Neuron (in vitro differentiated cells): ENCODE results near the gene PDE1C.

Experiments used
- H2AFZ ChIP-seq: one replicate; pipeline ENCODE4 v1.6.1; 2013; ENCODE audit warnings: low read depth, mild to moderate bottlenecking, inconsistent platforms, low read length, moderate library complexity
- H3K27me3 ChIP-seq: one replicate; pipeline ENCODE4 v1.6.1; 2013; ENCODE audit warnings: low read length; ENCODE audit not compliant: insufficient read depth
- H3K36me3 ChIP-seq: one replicate; pipeline ENCODE4 v1.6.1; 2013; ENCODE audit warnings: low read length; ENCODE audit not compliant: insufficient read depth
- H3K4me1 ChIP-seq: one replicate; pipeline ENCODE4 v1.6.1; 2013; ENCODE audit warnings: low read length; ENCODE audit not compliant: insufficient read depth
- H3K4me3 ChIP-seq: 2 replicates; pipeline ENCODE4 v1.5.1; 2013; ENCODE audit warnings: mild to moderate bottlenecking, low read length, moderate library complexity
- H3K9me3 ChIP-seq: one replicate; pipeline ENCODE4 v1.6.1; 2013; ENCODE audit warnings: low read length

Gene PDE1C

DNA sequence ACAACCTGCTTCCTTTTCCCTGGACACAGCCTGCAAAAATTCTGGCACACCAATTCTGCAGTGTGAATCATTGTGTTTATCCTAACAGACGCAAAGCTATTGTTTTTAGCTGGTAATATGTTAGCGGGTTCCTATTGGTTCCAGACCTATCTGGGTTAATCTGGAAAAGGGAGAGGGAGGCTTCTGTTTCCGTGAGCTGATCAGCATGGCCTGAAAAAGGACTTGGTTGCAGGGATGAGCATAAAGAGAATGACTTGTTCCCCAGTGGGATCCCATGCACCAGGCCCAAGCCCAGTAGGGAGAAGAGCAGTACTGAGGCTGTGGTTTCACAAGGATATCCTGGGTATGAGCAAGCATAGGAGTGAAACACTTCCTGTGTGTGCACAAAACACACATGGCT, 78.4 kb downstream of the PDE1C start:
- no peaks in the 10 kb centered on the region for H3K27me3 ChIP-seq
- H3K36me3 ChIP-seq, result no peaks in the 10 kb centered on the region
- no peaks in the 10 kb centered on the region for H3K9me3 ChIP-seq
- no peak overlapping the region for H3K4me3 ChIP-seq
- no peak overlapping the region for H2AFZ ChIP-seq
- H3K4me1 ChIP-seq, result no peaks in the 10 kb centered on the region

DNA sequence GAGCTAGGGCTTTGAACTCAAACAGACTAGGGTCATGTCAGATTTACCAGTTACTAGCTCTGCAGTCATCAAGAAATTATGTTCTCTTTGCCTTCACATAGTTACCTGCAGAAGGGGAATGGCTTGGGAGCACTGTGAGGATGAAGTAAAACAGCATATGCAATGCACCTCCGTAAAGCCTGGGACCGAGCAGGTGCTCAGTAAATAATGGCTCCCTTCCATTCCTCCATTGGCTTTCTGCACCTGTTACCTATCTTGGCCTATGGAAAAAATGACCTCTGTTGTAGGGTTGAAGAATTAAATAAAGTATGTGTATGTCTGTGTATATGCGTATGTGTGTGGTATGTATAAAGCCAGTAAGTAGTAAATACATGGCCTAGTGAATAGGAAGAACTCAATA, 78.8 kb downstream of the PDE1C start:
- Histone ChIP-seq H3K36me3 (no peaks in the 10 kb centered on the region), H3K9me3 (no peaks in the 10 kb centered on the region), H3K27me3 (no peaks in the 10 kb centered on the region), H3K4me1 (no peaks in the 10 kb centered on the region), H3K4me3 (no peak overlapping the region), H2AFZ (no peak overlapping the region)

DNA sequence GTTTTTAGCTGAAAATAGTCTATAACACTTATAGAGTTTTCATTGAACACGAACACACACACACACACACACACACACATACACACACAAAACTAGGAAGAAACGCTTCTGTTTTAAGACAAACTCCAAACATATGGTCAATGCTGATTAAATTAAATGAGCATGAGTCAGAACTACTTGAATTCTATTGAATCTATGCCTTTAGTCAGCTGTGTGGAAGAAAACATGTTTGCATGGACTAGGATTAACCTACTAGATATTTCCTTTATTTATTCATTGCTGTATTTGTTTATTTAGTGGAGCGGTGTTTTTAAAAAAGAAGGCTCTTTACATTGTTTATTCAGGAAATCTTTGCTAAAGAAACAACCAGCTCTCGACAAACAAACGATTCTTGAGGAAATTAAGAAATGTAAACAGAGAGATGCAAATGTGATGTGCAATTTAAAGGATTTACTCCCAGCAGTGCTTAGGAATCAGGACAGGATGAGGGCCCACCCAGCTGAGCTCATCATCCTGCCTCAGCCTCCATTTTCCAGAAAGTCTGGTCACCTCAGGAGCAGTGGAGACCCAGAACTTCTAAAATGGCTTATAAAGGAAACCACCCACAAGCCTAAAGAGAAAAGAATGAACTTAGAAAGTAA, 83.2 kb downstream of the PDE1C start:
- H3K36me3 ChIP-seq, result no peaks in the 10 kb centered on the region

DNA sequence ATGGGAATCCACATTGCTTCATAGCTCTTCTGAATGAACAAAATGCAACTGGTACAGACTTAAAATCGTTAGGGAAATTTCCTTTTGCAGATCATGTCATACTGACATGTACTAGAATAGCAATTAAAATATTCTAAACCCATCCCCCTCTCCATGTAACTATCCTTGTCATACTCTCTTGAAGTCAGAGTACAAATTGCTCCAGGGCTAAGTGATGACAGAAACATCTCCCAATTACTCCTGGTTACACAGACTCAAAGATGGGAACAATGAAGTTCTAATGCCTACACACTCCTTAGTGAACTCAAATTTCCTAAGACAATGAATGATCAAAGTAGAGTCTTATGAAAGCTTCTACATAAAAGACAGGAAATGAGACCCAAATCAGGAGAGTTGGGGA, 87.2 kb downstream of the PDE1C start:
- Histone ChIP-seq H3K36me3 (no peaks in the 10 kb centered on the region), H3K9me3 (no peaks in the 10 kb centered on the region), H2AFZ (no peak overlapping the region), H3K4me3 (no peak overlapping the region), H3K4me1 (no peaks in the 10 kb centered on the region), H3K27me3 (no peaks in the 10 kb centered on the region)

More for the DNA sequence above, 83.2 kb downstream of the PDE1C start:
- Histone ChIP-seq H3K4me1 (no peaks in the 10 kb centered on the region), H3K9me3 (no peaks in the 10 kb centered on the region), H3K27me3 (no peaks in the 10 kb centered on the region), H2AFZ (no peak overlapping the region), H3K4me3 (no peak overlapping the region)

DNA sequence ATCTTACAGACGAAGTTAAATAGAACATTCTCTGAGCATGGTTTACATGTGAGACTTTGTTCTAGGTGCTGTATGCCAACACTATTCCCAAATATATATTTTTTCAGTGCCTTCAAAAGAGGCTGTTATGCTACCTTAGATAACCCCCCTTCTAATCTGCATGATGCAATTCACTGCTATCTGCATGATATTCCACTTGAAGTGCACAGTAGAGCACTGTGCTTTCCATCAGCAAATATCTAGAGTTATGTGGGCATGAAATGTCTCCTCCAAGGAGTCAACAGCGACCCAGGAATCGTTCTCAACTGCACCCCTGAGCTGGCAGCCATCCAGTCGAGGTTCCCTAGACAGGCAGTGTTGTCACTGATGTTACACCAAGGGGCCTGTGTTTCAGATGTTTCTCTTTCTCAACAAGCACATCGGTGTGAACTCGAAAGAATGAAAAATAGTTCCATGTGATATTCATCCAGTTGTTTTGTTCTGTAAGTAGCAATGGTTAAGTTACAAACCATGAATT, 88.3 kb downstream of the PDE1C start:
- H3K36me3 ChIP-seq, result no peaks in the 10 kb centered on the region
- no peaks in the 10 kb centered on the region for H3K4me1 ChIP-seq
- H3K4me3 ChIP-seq, result no peak overlapping the region
- H3K27me3 ChIP-seq, result no peaks in the 10 kb centered on the region
- no peak overlapping the region for H2AFZ ChIP-seq
- no peaks in the 10 kb centered on the region for H3K9me3 ChIP-seq

DNA sequence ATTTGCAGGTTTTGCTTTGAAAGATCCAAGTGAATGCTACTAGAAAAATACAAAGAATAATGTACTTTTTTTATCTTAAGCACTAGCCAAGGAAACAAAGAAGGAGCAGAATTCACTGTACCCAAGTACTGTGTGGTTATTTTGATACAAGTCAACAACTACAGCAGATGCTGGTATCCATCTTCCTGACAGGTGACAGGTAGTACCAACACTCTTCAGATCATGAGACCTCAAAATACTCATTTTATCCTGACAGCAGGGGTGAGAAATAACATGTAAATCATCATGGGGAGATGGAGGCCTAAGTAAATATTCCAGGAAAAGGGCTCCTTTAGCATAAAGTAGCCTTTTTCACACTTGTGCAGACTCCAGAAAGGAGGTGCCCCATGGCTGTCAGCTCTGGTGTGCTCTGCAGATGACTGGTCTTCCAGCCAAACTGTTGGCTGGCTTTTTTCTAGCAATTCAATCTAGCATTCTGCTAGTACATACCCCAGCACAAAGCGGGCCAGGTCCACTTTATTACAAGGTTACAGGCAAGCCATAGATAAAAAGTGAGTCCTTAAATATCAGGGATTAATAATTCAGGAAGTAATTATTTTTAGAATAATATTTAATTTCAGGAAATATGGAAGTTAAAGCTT, 90.4 kb downstream of the PDE1C start:
- H2AFZ ChIP-seq, result no peak overlapping the region

DNA sequence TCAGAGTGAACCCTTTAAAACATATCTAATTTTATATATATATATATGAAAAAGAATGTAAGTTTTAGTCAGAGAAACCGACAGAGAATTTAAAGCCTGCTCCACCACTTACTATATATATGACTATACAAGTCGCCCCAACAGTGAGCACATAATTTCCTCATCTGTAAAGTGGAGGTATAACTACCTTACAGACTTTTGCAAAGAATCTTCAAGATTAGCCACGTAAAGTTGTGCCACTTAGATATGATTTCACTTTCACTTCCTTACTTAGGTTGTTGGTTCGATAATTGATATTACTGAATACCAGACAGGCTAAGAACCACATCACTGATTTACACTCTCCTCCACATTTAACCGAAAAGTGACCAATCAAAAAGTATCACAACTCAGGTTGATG, 94.7 kb downstream of the PDE1C start:
- Histone ChIP-seq H3K9me3 (no peaks in the 10 kb centered on the region), H3K4me1 (no peaks in the 10 kb centered on the region), H2AFZ (no peak overlapping the region), H3K36me3 (no peaks in the 10 kb centered on the region), H3K4me3 (no peak overlapping the region), H3K27me3 (no peaks in the 10 kb centered on the region)

More for the DNA sequence above, 90.4 kb downstream of the PDE1C start:
- Histone ChIP-seq H3K27me3 (no peaks in the 10 kb centered on the region), H3K4me1 (no peaks in the 10 kb centered on the region), H3K36me3 (no peaks in the 10 kb centered on the region), H3K4me3 (no peak overlapping the region), H3K9me3 (no peaks in the 10 kb centered on the region)

DNA sequence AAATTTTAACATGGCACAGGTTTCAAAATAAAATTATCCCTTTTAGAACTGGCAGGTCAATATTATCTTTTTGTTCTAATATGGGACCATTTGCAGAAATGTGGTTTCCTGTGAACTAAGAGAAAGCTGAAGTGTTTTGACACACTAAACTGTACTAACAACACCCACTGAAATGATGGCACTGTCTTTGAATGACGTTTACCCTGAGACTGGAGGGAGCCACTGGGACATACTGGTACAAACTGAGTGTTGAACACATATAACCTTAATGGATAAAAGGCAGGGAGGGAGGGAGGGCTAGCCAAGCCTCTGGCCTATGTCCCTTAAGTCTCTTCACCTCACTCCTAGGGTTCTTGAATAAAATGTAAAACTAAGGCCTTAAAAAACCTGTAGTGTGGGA, 95.9 kb downstream of the PDE1C start:
- Histone ChIP-seq H3K4me3 (no peak overlapping the region), H3K9me3 (no peaks in the 10 kb centered on the region), H3K4me1 (no peaks in the 10 kb centered on the region), H3K27me3 (no peaks in the 10 kb centered on the region), H2AFZ (no peak overlapping the region), H3K36me3 (no peaks in the 10 kb centered on the region)

DNA sequence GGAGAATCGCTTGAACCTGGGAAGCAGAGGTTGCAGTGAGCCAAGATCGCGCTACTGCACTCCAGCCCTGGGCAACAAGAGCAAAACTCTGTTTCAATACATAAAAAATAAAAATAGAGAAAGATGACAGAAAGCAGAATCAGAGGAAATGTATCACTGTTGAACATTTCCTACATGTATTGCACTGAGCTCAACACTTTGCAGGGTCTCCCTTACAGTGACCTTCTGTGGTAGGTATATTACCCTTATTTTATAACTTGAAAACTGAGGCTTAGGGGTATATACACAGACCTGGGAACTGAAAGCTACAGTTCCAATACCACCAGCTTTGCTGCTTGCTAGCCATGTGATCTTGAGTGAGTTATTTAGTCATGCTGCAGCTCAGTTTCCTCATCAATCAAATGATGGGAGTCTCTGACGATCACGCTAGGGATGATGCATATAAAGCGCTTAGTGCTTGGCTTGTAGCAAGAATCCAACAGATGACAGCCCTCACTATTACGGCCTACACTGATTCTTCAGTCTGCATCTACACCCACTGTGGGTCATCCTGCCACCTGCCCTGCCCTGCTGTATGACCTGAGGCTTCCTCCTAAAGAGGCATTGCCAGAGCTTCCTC, 99.0 kb downstream of the PDE1C start:
- H2AFZ ChIP-seq, result no peak overlapping the region
- H3K4me1 ChIP-seq, result no peaks in the 10 kb centered on the region
- H3K4me3 ChIP-seq, result no peak overlapping the region
- no peaks in the 10 kb centered on the region for H3K36me3 ChIP-seq
- H3K9me3 ChIP-seq, result no peaks in the 10 kb centered on the region
- no peaks in the 10 kb centered on the region for H3K27me3 ChIP-seq

DNA sequence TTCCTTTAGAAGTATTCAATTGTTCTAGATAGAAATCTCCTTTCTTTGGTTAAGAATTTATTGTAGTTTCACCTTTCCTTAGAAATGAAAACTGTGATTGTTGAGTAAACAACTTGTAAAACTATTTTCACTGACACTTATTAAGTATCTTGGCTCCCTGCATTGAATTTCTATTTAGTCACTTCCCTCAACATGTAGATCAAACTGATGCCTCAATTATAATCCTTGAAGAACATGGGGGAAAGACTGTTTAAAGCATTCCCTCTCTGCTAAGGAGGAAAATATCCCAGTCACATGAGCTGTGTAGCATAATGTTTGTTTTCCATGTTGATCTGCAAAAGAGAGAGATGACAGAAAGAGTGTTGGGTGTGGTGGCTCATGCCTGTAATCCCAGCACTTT, 99.7 kb downstream of the PDE1C start:
- Histone ChIP-seq H2AFZ (no peak overlapping the region), H3K4me3 (no peak overlapping the region), H3K36me3 (no peaks in the 10 kb centered on the region), H3K9me3 (no peaks in the 10 kb centered on the region), H3K27me3 (no peaks in the 10 kb centered on the region), H3K4me1 (no peaks in the 10 kb centered on the region)

DNA sequence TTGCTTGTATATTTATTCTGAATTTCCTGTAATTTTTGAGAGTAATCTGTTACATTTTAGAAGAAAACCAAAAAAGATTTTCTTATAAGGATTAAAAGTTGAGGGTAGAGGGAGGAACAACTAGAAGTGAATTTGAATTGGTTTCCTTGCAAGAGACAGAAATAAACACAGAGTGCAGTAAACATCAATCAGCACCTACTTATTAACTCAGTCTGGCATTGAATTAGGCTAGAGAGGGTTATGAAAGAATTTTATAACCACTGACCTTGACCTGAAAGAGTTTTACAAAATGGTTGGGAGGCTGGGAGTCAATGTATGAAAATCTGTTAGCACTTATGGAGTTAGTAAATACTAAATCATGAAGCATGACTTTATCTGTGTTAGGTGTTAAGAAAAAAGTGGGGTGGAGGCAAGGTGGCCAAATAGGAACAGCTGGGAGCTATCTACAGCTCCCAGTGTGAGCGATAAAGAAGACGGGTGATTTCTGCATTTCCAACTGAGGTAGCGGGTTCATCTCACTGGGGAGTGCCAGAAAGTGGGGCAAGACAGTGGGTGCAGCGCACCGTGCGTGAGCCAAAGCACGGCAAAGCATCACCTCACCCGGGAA, 106.5 kb downstream of the PDE1C start:
- no peak overlapping the region for H3K4me3 ChIP-seq
- no peaks in the 10 kb centered on the region for H3K4me1 ChIP-seq
- H3K27me3 ChIP-seq, result no peaks in the 10 kb centered on the region
- H2AFZ ChIP-seq, result no peak overlapping the region
- H3K9me3 ChIP-seq, result no peaks in the 10 kb centered on the region
- no peaks in the 10 kb centered on the region for H3K36me3 ChIP-seq

DNA sequence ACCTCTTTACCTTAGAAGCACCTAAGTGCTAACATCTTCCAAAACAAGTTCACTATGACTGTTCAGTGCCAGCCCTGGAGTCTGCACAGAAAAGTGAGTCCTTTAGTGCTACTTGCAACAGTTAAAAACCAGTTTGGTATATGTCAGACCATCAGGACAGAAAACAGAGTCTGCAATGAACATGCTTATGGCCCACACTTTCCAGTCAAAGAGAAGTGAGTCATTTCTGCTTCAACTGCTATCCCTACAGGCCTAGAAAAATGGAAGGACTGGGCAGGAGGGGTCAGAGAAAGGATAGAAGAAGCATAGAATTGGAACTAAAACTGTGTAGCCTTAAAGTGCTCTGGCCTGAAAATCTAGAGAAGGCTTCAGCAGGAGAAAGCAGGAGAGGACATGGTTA, 108.0 kb downstream of the PDE1C start:
- no peaks in the 10 kb centered on the region for H3K9me3 ChIP-seq
- no peak overlapping the region for H2AFZ ChIP-seq
- H3K27me3 ChIP-seq, result no peaks in the 10 kb centered on the region
- no peaks in the 10 kb centered on the region for H3K36me3 ChIP-seq
- H3K4me1 ChIP-seq, result no peaks in the 10 kb centered on the region
- H3K4me3 ChIP-seq, result no peak overlapping the region

DNA sequence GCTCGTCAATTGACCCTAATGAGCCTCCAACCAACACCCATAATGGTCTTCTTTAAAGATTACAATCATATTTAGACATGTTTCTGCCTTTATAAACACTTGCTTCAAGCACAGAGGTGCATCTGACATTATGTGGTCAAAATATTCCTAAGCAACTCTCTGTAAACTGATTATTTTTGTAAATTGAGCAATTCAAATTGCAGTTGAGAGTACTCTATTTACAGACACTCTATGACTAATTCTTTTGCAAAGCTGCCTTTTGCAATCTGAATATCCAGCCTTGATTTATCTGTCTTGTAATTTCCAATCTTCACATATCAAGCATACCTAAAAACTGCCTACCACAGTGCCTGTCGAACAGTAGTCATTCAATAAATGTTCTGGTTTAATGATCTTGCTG, 112.0 kb downstream of the PDE1C start:
- Histone ChIP-seq H3K9me3 (no peaks in the 10 kb centered on the region), H3K36me3 (no peaks in the 10 kb centered on the region), H3K4me1 (no peaks in the 10 kb centered on the region), H3K4me3 (no peak overlapping the region), H3K27me3 (no peaks in the 10 kb centered on the region), H2AFZ (no peak overlapping the region)
